ENCODE measurements around the gene PLEKHG1.
A peak's percentile ranks its signal among the peaks of the same experiment; 100 is the strongest.

The PLEKHG1 gene

DNA sequence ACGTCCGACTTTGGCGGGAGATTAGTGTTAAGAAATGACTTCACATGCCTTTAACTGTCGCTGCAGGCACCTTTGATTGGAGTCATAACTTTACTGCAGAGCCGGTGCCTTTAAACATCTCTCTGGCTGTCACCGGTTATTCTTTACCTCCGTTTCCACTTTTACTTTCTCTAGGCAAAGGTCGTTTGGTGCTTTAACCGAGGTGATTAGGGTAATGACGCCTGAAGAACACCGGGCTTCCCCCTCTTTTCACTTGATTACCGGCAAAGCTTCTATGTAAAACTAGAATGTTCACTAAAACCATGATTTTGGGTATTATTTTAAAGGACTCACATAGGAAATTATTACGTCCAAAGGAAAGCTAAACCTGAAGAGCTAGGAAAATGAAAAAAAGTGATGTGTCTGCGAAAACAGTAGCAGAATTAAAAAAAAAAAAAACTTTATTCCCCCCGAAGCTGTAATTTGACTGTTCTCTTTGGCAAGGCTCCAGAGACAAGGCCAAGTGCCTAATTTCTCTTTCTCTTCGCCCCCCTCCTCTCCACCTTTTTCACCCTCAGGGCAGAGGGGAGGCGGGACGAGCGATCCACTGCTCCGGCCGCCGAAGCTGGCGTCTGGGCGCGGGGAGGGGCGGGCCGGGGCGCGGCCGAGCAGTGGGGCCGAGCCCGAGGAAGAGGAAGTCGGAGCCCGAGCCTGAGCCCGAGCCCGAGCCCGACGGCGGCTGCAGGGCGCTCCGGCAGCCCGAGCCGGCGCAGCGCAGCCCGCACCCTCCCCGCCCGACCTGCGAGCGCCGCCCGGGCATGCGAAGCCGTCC is at the start of gene PLEKHG1:
TSS of gene PLEKHG1 (plus strand) at position 687 of the 811 bp plus-strand sequence. CDS start 133,797 bp downstream, outside the sequence.
- DNase-seq, result peak; percentile 60

DNA sequence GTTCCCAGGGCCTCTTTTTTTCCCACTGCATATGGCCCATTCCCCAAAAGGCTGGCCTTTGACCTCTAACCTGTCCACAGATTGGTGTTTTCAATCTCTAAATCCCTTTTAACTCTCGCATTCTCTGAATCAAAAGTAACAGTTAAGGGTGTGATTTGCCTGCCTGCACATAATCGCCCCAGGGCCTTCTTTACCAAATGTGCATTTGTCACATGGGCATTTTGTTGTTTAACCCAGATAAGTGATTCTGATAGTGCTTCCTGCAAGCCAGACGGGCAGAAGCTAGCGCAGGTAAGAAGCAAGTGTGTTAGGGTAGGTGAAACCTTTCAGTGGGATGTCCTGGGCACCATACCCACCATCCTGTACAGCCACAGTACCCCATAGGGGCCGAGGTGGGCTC is 49.4 kb upstream of the PLEKHG1 start:
- DNase-seq, result no peak

DNA sequence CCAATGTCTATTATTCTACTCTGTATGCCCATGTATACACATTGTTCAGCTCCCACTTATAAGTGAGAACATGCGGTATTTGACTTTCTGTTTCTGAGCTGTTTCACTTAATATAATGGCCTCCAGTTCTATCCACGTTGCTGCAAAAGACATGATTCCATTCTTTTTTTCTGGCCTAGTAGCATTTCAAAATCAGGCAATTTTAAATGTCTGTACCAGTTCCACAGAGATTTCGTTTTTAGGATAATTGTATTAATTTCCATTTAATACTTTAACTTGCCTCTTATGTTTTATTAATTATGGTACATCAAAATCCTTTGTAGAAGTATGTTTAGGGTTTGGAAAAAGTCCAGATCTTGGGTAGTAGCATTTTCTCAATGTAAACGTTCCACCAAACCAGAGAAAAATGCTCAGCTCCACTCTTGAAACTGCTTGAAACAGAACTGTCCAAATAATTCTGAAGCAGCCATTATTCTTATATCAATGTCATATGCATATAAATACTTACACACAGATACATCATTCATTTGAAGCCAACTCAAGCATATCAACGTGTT is 42.6 kb upstream of the PLEKHG1 start:
- no peak for DNase-seq

DNA sequence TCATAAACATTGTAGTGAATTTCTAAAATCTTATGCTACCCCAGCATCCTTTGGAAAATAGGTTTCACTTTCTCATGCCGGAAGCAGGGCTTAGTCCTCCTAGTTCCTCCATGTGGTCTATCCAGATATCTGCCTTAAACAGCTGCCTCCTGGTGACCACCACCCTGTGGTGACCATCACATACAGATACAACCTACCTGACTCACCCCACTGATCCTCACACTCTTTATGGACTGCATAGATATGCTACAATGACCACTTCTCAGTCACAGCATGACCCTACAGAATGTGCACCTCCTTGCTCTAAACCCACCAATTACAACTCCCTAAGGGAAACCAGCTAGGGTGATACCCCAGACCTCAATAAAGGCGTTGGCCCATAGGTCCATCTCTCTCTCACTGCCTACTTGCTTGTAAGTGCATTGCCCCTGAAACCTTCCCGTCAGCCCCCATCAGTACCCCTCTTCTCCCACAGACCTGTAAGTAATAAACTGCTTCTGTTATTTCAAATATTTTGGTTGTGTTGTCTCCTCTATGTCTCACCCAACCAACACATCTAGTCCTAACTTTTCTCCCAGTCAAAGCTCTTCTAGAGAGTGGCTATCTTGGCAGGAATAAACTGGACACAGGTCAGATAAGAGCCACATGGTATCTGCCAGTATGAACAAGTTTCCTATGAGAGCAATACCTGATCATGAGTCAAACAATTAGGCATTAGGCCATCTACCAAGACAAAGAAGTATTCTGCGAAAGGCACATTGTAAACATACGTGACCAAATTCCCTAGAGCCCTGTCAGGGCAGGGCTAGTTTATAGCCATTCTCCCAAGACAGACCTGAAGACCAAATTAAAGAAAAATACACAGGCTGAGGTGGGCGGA is 39.4 kb upstream of the PLEKHG1 start:
- no peak for DNase-seq

DNA sequence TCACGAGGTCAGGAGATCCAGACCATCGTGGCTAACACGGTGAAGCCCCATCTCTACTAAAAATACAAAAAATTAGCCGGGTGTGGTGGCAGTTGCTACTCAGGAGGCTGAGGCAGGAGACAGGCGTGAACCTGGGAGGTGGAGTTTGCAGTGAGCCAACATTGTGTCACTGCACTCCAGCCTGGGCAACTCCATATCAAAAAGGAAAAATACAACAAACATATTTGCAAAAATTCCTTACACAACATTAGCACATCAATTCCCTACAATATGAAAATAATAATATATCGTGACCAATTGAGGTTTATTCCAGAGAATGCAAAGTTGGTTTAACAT is 38.8 kb upstream of the PLEKHG1 start:
- no peak for DNase-seq

DNA sequence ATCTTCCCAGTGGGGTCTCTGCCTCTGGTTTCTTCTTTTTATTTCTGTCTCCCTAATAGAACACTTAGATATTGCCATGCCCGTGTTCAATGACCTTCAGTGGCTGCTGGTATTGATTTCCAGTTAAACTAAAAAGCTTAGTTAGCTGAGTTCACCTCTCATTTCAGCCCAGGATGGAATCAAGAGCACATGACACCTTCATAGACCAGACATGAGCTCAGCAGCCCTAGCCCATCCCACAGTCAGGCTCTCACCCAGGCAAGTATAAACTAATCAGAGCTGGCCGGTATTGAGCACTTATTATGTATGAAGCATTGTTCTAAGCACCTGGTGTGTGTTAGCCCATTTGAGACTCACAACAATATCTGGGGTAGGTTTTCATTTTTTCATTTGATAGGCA is 33.7 kb upstream of the PLEKHG1 start:
- no peak for DNase-seq

DNA sequence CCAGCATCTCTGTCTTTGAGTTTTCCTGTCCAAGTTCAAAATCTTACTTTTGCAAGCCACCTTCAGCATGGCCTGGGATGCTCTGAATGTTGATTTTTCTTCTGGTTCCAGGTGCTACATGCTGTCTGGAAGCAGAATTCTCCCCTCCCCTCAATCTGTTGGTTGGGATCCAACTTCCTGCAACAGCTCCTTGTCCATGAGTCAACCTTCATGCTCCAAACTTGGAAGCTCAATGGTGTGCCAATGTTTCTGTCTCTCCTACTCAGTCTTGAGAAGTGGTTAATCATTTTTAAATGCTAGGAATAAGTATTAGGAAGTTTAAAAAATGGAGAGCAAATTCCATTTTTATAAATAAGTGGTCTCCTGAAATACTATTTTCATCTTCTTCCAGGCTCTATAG is 33.2 kb upstream of the PLEKHG1 start:
- DNase-seq, result no peak

DNA sequence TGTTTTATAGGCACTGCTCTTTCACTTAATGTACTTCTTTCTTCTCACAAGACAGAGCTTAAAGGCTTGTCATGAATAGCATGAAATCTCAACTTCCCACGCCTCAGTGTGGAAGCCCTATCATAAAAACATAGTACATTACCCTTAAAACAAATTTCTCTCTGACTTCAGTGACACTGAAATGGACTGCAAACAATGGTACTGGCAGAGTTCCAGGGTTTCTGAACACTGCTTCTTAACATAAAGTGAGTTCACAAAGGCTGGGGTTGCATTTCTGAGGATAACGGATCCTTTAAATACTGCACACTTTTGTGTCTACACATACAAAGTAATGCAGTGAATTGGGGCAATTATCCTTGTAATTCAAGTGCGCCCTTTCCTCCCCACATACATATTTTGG is 32.3 kb upstream of the PLEKHG1 start:
- DNase-seq, result no peak

DNA sequence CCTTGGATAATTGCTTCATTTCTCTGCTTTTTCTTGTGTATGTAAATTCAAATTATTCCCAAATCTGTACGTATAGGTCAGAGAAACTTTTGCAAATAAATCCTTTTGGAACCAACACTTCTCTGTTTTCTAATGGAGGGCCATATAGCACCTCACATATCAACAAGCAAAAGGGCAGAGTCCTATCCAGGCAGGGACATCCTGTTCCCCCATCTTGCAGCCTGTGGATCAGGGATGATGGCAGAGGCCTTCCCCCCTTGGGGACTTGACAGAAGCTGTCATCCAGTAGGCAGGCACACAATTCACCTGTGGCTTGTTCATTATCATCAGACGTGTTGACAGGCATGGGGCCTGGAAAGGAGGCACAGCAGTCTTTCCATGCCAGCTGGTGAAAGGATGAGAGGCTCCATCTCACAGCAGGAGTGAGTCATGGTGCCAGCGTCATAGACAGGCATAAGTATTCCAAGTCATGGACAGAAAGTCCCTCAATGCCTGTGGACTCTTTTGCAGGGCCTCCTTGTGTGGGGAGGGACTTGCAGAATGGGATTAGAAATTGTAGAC is 31.8 kb upstream of the PLEKHG1 start:
- DNase-seq, result no peak

DNA sequence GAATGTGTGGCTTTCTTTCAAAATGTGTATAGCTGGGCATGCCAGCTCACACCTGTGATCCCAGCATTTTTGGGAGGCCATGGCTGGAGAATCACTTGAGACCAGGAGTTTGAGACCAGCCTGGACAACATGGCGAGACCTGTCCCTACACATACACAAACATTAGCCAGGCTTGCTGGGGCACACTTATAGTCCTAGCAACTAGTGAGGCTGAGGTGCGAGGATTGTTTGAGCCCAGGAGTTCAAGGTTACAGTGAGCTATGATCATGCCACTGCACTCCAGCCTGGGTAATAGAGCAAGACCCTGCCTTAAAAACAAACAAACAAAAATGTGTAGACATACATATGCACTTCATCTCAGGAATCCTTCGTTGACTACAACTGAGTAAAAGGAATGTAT is 31.1 kb upstream of the PLEKHG1 start:
- DNase-seq, result no peak

DNA sequence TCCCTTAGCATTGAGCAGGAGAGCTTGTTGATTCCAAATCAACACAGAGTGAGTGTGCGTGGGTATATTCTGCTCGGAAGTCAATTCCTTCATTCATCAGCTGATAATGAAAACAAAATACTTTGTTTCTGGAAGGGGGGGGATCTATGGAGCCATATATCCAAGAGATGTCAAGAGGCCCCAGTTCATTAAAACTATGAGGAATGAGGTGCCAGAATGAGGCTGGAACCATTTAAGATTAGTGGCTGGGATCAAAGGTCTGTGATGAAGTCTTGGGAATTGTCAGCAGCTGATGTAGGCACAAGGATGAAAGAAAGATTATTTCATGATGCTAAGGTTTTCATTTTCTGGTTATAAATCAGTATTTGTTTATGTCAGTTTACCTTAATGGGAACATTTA is 30.5 kb upstream of the PLEKHG1 start:
- no peak for DNase-seq

DNA sequence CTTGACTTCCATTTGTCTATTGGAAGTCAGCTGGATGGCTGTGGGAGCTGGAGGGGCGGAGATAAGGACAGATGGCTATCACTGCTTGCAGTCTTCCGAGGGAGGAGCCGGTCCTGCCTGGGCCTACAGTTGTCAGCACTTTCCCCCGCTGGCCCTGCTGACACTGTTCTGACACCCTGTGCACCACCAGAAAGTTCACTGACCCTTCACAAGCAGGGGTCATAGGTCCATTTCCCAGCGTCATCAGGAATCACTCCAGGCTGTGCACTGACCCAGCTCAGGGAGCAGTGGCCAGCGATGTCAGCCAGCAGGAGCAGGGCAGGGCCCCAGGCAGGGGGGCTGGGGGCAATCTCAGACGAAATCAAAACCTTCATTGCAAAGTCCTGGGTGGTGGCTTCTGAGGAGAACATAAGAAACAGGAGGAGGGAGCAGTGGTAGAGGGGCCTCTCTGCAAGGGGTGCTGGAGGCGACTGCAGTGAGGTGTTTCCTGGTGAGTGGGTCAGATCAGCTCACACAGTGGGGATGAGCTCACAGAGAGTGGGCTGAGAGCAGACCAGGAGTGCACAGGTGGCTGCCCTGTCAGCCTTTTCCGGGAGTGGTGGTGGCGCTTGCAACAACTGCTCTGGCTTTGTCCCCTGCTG is 26.5 kb upstream of the PLEKHG1 start:
- DNase-seq, result no peak

DNA sequence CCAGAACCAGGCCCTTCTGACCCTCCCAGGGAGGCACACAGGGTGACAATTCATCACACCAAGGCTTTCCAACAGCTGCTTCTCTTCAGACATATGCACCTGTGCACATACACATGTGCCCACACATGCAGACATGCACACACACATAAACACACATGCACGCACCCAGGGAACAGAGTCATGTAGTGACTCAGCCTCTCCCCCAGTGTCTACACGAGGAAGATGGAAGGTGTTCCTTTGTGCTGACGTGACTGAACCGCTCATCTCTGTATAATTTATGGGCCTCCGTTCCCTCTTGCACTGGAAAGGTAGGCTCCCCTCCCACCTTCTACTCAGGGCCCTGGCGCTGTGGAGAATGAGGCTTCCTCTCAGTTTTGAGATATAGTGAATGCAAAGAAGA is 23.8 kb upstream of the PLEKHG1 start:
- DNase-seq, result no peak

DNA sequence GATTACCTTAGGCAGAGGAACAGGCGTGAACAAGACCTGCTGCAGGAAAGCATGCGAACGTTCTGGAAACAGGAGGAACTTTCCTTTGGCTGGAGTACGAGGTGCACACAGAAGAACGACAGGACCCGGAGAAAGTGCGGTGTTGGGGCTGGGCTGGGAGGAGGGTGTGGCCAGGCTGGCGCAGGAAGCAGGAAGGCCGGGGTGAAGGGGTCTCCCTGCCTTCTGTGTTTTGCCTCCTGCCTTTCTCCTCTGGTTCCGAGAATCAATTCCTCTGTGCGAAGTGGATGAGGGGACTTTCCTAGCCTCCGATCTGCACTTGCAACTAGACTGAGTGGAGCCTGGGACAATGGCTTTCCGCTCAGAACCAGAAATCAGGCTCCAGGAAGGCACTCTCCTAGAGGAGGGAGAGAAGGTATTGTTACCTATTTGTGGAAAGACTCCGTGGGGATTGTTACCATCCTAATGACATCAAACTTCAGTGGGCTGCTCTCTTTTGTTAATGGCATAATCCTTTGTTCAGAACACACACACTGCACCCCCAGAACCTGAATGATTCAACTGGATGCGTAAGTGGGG is 22.9 kb upstream of the PLEKHG1 start:
- no peak for DNase-seq

DNA sequence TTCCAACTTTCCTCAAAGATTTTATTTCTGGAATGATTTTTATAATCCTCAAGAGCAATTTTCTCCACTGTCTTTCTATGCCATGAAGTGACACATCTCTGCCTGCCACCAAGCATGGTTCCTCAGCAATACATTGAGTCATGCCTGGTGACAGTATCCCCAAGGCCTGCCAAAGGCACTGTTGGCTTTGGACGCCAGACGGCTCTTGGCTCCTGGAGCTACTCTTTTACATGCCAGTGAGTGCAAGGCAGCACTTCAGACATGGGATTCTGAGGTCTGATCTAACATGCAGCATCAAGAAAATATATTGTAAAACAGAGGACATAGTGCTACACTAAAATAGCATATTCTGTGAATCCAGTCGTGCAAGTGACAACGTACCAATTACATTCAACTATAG is 20.1 kb upstream of the PLEKHG1 start:
- DNase-seq, result no peak

DNA sequence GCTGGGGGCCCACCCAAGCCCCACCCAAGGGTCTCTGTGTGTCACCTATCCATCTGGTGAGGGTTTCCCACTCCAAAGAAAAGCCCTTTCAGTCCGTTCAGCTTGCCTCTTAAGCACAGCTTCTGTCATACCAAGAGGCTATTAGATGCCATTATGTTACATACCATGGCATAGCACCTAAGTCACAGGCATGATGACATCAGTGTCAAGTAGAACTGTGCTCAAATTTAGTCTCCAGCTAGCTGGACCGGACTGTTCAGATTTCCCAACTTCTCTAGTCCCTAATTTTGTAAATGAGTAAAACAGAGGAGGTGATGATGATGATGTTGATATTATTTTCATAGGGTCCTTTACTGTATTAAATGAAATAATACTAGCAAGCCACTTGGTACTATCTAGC is 19.2 kb upstream of the PLEKHG1 start:
- DNase-seq, result no peak

DNA sequence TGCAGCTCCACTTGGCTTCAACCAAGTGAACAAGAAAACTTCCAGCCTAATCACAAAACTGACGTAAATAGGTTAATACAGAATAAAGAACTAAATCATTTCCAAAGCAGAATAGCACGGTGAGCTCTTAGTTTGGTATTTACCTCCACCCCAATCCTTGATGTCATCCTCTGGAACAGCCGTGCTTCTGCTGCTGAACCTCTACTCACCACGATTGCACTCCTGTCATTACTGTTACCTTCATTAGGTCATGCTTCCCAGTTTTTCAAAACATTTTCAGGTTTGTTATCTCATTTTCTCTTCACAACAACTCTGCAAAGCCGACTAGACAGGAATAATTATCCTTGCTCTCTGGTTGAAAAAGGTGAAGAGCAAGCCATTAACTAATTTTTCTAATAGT is 15.6 kb upstream of the PLEKHG1 start:
- DNase-seq, result no peak

DNA sequence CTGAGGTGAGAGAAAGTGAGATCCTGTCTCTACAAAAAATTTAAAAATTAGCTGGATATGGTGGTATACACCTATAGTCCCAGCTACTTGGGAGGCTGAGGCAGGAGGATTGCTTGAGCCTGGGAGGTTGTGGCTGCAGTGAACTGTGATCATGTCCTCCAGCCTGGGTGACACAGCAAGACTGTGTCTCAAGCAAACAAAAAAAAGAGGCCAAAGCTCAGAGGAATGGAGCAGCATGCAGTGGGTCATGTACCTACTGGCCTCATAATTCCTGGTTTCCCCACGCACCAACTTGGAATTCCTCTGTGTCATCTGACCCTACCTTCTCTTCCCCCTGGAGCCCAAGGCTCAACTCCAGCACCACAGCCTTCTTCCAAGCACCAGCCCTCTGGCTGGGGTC is 15.1 kb upstream of the PLEKHG1 start:
- DNase-seq, result no peak

DNA sequence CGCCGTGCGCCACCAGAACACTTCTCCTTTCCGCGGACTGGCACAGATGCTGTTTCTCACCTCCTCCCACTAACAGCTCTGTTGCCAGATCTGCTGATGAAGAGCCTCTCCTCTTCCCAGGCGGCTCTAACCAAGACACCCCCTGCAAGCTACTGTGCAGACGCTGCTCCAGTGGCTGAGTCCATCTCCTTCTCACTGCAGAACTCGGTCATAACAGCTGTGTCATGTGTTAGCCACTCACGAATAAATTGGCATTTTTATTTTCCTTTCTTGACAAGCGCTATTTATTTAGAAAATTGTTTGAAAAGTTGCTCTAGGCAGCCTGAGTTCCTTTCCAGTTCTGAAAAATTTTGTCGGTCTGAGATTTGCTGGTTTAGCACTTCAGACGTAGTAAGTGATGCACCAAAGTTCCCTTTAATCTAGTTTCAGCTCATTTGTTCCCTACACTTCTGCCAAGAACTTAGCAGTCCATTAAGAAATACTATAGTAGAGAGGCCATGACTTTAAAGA is 12.8 kb upstream of the PLEKHG1 start:
- no peak for DNase-seq

DNA sequence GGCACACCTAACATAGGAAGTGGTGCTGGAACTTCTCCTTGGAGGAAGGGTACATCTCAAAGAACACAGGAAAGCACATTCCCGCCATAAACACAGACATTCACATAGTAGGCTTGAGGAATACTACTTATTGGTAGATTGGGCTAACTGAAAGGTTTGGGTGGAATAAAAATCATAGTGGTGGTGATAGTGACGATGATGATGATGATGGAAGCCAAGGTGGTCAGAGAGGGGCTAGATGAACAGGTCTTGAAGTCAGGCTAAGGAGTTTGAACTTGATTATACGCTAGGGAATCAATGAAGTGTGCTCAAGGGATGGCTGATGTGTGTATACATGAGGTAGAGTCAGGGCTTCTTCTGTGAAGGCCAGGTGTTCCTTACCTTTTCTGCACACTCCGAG is 12.0 kb upstream of the PLEKHG1 start:
- no peak for DNase-seq

DNA sequence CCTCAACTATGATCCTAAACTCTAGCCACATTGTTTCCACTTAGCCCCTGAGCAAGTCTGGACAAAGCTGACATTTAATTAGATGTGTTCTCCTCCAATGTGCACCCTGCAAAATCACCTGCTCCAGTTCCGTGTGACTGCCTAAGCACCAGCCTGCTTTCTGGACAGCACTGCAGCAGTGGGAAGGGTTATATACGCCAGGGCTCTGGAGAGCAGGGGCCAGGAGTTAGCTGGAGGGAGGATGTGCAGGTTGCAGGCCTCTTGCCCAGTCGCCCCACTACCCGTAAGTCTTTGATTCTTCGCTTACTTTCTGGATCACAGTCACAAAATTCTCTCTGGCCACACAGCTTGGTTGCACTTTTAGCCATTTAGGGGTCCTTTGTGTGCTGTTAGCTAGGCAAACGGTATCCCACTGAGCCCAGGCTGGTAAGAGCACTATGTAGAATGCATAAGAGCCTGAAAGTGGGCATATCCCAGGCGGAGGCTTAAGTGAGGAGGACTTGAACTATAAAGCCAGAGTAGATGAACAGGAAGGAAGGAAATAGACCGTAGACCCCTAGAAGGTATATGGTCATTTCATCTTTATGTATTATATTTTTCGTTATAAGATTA is 10.7 kb upstream of the PLEKHG1 start:
- DNase-seq, result no peak

DNA sequence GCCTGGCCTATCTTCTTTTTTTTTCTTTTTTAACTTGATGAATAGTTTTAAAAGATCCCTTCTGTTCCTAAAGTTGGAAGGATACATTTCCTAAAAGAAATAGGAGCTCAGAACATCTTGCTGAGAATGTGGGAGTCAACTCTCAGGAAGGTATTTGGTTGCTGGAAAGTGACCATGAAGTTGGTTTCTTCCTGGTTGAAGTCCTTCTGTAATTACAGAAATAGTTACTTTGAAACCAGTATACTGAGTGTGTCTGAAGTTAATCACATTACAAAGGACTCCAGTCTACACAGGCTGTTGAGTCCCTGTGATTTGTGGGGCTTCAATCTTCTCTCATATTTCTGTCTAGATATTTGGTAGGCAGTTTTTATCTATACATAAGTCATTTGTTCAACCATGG is 9.8 kb upstream of the PLEKHG1 start:
- DNase-seq, result no peak

Measured in stimulated activated CD8-positive, alpha-beta memory T cell treated with anti-CD3 and anti-CD28 coated beads, Interleukin-4, amount 100 ng/mL, for 48 hours (primary cell).